Osteoblast (primary cell): ENCODE results near the gene KLHL33. TPM values are rescaled to one million over a fixed set of nuclear protein-coding genes. Genes with fewer than 3 reads are reported as not detected.

Experiments
- DNase-seq: peaks from one replicate; pipeline ENCODE4 v3.0.0; 2011; ENCODE audit warnings: low spot score, mixed read lengths; ENCODE audit not compliant: insufficient read length; ENCODE audit errors: missing footprints
- H2AFZ ChIP-seq: 2 replicates; pipeline ENCODE4 v1.6.0; 2011; ENCODE audit warnings: mild to moderate bottlenecking, low read length
- H3K27ac ChIP-seq: 2 replicates; pipeline ENCODE4 v1.5.1; 2011; ENCODE audit warnings: mild to moderate bottlenecking, low read depth, low read length, moderate library complexity
- H3K27me3 ChIP-seq: 2 replicates; pipeline ENCODE4 v1.6.0; 2012; ENCODE audit warnings: mild to moderate bottlenecking, control low read depth, inconsistent platforms, low read length, moderate library complexity; ENCODE audit not compliant: insufficient read depth
- H3K36me3 ChIP-seq: 2 replicates; pipeline ENCODE4 v1.5.1; 2011; ENCODE audit warnings: mild to moderate bottlenecking, low read length, control low read depth, moderate library complexity; ENCODE audit not compliant: insufficient read depth
- H3K4me1 ChIP-seq: 2 replicates; pipeline ENCODE4 v1.5.1; 2011; ENCODE audit warnings: mild to moderate bottlenecking, low read length, control low read depth, moderate library complexity; ENCODE audit not compliant: insufficient read depth
- H3K4me2 ChIP-seq: 2 replicates; pipeline ENCODE4 v1.6.0; 2011; ENCODE audit warnings: mild to moderate bottlenecking, low read length; ENCODE audit not compliant: insufficient read depth
- H3K4me3 ChIP-seq: fragments of 200-600 bp; sonication (generic); 3 replicates; pipeline ENCODE4 v1.5.1; 2012; ENCODE audit warnings: mild to moderate bottlenecking, low read length, inconsistent platforms; ENCODE audit not compliant: insufficient read depth
- H3K79me2 ChIP-seq: 2 replicates; pipeline ENCODE4 v1.6.0; 2012; ENCODE audit warnings: mild to moderate bottlenecking, low read length, control low read depth, inconsistent platforms; ENCODE audit not compliant: insufficient read depth
- H3K9me3 ChIP-seq: 2 replicates; pipeline ENCODE4 v1.5.1; 2011; ENCODE audit warnings: low read depth, low read length, control low read depth
- H4K20me1 ChIP-seq: 2 replicates; pipeline ENCODE4 v1.6.0; 2012; ENCODE audit warnings: mild to moderate bottlenecking, low read length, control low read depth; ENCODE audit not compliant: insufficient read depth
- small RNA-seq: library from RNA; depleted of rRNA; stranded (forward); fragments of <200 nt; gene quantifications from one replicate; pipeline ENCODE3, GENCODE V24; 2012
- total RNA-seq: library from RNA; depleted of rRNA; stranded (reverse); fragments of >200 nt; gene quantifications from 2 replicates; pipeline ENCODE4 v1.2.3, GENCODE V29; 2012
- TF ChIP-seq, protein P1 (sequence below): IDR thresholded peaks from 2 replicates; pipeline ENCODE4 v1.5.1; 2011; ENCODE audit warnings: mild to moderate bottlenecking, low read depth, low read length, moderate library complexity; ENCODE audit errors: extremely low read depth

The KLHL33 gene
- total RNA-seq, 1 donor, result 0.36 TPM

DNA sequence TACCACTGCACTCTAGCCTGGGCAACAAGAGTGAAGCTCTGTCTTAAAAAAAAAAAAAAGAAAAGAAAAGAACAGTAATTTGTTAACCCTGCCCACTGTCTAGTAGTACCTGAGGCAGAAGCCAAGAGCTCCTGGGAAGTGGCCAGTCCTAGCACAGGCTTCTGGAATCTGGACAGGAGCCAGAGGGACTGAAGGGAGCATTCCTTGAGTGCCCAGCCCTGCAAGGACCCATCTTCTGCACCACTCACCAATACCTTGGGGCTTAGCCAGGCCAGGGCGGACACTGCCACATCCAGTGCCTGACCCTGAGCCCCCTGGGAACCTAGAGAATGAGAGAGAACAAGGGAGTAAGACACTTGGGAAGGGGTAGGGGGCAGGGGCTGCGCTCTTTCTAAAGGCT, 58.8 kb downstream of the KLHL33 start:
- H3K4me1 ChIP-seq, result no peaks in the 10 kb centered on the region
- H3K27me3 ChIP-seq, result no peaks in the 10 kb centered on the region
- H3K4me2 ChIP-seq, result no peak overlapping the region
- H3K36me3 ChIP-seq, result peaks cover 85% of the 10 kb centered on the region
- DNase-seq, result no peak
- H3K79me2 ChIP-seq, result no peaks in the 10 kb centered on the region
- TF ChIP-seq, protein P1, sequence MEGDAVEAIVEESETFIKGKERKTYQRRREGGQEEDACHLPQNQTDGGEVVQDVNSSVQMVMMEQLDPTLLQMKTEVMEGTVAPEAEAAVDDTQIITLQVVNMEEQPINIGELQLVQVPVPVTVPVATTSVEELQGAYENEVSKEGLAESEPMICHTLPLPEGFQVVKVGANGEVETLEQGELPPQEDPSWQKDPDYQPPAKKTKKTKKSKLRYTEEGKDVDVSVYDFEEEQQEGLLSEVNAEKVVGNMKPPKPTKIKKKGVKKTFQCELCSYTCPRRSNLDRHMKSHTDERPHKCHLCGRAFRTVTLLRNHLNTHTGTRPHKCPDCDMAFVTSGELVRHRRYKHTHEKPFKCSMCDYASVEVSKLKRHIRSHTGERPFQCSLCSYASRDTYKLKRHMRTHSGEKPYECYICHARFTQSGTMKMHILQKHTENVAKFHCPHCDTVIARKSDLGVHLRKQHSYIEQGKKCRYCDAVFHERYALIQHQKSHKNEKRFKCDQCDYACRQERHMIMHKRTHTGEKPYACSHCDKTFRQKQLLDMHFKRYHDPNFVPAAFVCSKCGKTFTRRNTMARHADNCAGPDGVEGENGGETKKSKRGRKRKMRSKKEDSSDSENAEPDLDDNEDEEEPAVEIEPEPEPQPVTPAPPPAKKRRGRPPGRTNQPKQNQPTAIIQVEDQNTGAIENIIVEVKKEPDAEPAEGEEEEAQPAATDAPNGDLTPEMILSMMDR, result no peak
- H3K9me3 ChIP-seq, result no peaks in the 10 kb centered on the region
- H4K20me1 ChIP-seq, result no peaks in the 10 kb centered on the region
- H2AFZ ChIP-seq, result no peak overlapping the region
- H3K4me3 ChIP-seq, result no peak overlapping the region
- H3K27ac ChIP-seq, result no peak overlapping the region

DNA sequence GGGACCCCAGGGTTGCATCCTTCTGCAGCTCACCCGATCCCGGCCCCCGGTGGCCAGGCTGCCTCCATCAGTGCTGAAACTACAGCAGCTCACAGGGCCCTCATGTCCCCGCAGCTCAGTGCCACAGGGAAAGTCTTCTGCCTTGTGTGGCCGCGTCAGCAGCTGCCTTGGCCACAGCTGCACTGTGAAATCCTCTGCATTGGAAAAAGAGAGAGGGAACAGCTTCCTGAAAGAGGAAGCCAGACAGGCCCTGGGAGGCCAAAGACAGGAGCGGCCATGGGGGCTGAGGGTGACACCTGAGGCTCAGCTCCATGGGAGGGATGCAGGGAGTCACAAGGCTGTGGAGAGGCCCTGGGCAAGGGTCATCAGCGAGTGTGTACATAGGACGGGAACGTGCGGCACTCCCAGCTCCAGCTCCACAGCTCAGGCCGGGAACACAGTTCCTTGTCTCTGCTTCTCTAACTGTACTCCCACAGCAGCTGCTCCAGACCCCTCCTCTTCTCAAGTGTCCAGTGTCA, 59.8 kb downstream of the KLHL33 start:
- H2AFZ ChIP-seq, result no peak overlapping the region
- no peak overlapping the region for H3K4me3 ChIP-seq
- no peak overlapping the region for H3K4me2 ChIP-seq
- TF ChIP-seq, protein P1, result no peak
- no peaks in the 10 kb centered on the region for H3K4me1 ChIP-seq
- H3K27me3 ChIP-seq, result no peaks in the 10 kb centered on the region
- H3K79me2 ChIP-seq, result no peaks in the 10 kb centered on the region
- DNase-seq, result no peak
- peaks cover 86% of the 10 kb centered on the region for H3K36me3 ChIP-seq
- no peaks in the 10 kb centered on the region for H4K20me1 ChIP-seq
- H3K27ac ChIP-seq, result no peak overlapping the region
- no peaks in the 10 kb centered on the region for H3K9me3 ChIP-seq

Small RNAs within 50 kb of the gene (small RNA-seq; reads per million reads assigned to genes)
- gene RNA5SP382, result 0.45 reads per million

Other genes starting within 250 kb of the KLHL33 start
- not detected in 2 replicates for gene OR11G2, start 245.3 kb downstream of the KLHL33 start, total RNA-seq
- not detected in 2 replicates for gene OR11H6, start 212.5 kb downstream of the KLHL33 start, total RNA-seq
- not detected in 2 replicates for gene OR11H7, start 207.2 kb downstream of the KLHL33 start, total RNA-seq
- gene OR11H4, start 196.9 kb downstream of the KLHL33 start, total RNA-seq, result not detected in 2 replicates
- gene TTC5, start 130.2 kb downstream of the KLHL33 start, total RNA-seq, result 17.7 and 18.5 TPM in 2 replicates
- 42.7 and 45.4 TPM in 2 replicates for gene CCNB1IP1, start 102.9 kb downstream of the KLHL33 start, total RNA-seq
- gene PARP2, start 92.5 kb downstream of the KLHL33 start, total RNA-seq, result 5.8 and 8.0 TPM in 2 replicates
- gene TEP1, start 22.7 kb downstream of the KLHL33 start, total RNA-seq, result 25.6 and 33.3 TPM in 2 replicates
- gene OSGEP, start 18.6 kb upstream of the KLHL33 start, total RNA-seq, result 36.8 and 47.8 TPM in 2 replicates
- 66.0 and 74.9 TPM in 2 replicates for gene APEX1, start 19.1 kb upstream of the KLHL33 start, total RNA-seq
- gene PIP4P1, start 25.3 kb upstream of the KLHL33 start, total RNA-seq, result 41.0 and 46.3 TPM in 2 replicates
- 27.7 and 29.7 TPM in 2 replicates for gene PNP, start 33.2 kb upstream of the KLHL33 start, total RNA-seq
- not detected in 2 replicates for gene RNASE10, start 69.4 kb upstream of the KLHL33 start, total RNA-seq
- not detected in 2 replicates for gene RNASE9, start 124.9 kb upstream of the KLHL33 start, total RNA-seq
- gene RNASE11, start 151.8 kb upstream of the KLHL33 start, total RNA-seq, result not detected in 2 replicates
- not detected in 2 replicates for gene RNASE12, start 155.2 kb upstream of the KLHL33 start, total RNA-seq
- gene OR6S1, start 205.5 kb upstream of the KLHL33 start, total RNA-seq, result not detected in 2 replicates
- 18.1 and 24.2 TPM in 2 replicates for gene RNASE4, start 248.4 kb upstream of the KLHL33 start, total RNA-seq